Measurements from ENCODE around the gene GPR135.

Gene GPR135

DNA sequence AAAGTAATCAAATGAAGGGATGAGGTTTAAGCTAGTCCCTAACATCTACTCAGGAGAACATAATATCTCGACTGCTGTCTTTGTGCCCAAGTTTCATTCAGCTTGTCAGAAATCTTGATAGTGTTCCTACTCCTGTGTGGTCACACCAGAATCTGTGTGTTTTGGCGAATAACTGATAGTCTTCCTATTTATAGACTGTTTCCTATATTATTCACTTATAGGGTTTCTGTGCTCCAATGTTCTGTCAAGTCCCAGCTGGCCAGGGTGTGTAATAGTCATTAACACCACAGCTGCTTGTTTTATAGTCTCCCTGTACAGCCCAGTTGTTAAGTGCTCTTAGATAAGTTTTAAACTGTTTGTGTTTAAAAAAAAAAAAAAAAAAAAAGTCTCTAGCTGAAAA, 45.9 kb downstream of the GPR135 start:
- no peak for DNase-seq

DNA sequence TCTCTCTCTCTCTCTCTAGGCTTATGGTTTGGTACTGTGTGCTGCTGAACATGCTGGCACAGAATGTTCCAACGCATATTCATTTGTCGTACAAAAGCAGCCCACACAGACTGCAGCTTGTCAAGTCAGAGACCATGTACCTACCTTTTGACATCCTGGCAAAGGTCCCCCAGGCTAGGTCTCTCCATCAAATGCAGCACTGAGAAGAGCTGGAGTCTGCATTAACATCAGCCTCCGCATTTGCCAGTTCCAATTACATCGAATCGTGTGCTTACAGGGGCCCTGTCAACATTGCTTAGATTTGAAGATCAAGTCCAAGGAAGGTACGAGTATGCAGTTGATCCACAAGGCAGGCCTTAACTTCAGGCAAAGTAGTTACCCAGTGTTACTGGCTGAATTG, 47.9 kb downstream of the GPR135 start:
- no peak for DNase-seq

DNA sequence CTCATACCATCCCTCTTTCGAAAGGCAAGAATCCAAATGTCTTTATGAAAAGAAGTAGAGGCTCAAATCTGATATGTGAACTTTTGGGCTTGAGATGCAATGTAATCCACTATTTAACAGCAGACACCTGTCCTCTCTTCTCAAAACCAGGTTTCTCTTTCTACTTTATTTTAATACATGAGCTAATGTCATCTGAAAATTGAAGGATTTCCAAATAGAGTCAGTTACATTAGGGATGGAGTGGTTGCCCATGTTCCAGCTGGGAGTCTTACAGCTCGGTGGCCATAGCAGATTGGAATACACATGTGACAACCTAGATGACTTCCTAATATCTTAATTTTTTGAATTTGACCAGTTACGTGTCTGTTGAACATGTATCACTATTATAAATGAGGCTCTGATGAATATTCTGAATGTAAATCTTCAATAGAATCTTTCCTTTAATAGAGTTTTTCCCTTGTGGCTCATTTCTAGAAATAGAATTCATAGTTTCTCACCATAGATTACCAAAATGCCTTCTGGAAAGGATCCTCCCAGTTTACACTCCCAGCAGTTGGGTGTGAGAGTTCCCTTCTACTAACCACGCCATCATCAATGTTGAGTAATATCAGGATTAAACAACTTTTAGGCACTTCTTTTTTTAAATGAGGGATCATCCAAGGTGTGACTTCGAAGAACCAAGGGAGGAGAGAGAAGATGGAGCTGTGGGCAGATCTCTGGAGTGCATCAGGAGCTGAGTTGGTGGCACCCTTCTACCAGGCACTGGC, 49.2 kb downstream of the GPR135 start:
- DNase-seq, result no peak
